Measurements from ENCODE around the gene SLC25A43.
"Not testable (repeated sequence)": the region's sequence is repeated elsewhere in the genome, so short reads cannot be mapped to it uniquely, and the experiment has no call there.

The SLC25A43 gene

GRCh38 chrX:119398974-119399771, at the start of gene SLC25A43:
Gene SLC25A43, plus strand, starts transcription at chrX:119399336. Its CDS starts 68 bp downstream, at chrX:119399404.
- DNase-seq: peak in 7 of 14 donors; percentile 1 to 44 (median 26)

GRCh38 chrX:119359618-119360382, 39.3 kb upstream of the SLC25A43 start:
- DNase-seq: no peak

- DNase-seq: not testable (repeated sequence)
These were observed 37.7 kb upstream of the SLC25A43 start for GRCh38 chrX:119361451-119361850.

GRCh38 chrX:119362074-119362473, 37.1 kb upstream of the SLC25A43 start:
- not testable (repeated sequence) for DNase-seq

GRCh38 chrX:119363391-119363790, 35.7 kb upstream of the SLC25A43 start:
- DNase-seq: no peak

- not testable (repeated sequence) for DNase-seq
These were observed 27.3 kb upstream of the SLC25A43 start for GRCh38 chrX:119371861-119372260.

GRCh38 chrX:119374736-119375135, 24.4 kb upstream of the SLC25A43 start:
- DNase-seq: no peak

- DNase-seq: no peak
These were observed 23.6 kb upstream of the SLC25A43 start for GRCh38 chrX:119375561-119375960.

- DNase-seq: no peak
These were observed 22.8 kb upstream of the SLC25A43 start for GRCh38 chrX:119376312-119376711.

GRCh38 chrX:119381349-119381944, 17.7 kb upstream of the SLC25A43 start:
- DNase-seq: no peak

GRCh38 chrX:119382606-119383005, 16.5 kb upstream of the SLC25A43 start:
- DNase-seq: no peak

GRCh38 chrX:119386685-119387084, 12.5 kb upstream of the SLC25A43 start:
- DNase-seq: not testable (repeated sequence)

GRCh38 chrX:119387426-119387825, 11.7 kb upstream of the SLC25A43 start:
- DNase-seq: not testable (repeated sequence)

- DNase-seq: no peak
These were observed 9.9 kb upstream of the SLC25A43 start for GRCh38 chrX:119389214-119389613.

GRCh38 chrX:119389871-119390501, 9.2 kb upstream of the SLC25A43 start:
- no peak for DNase-seq

GRCh38 chrX:119391279-119391678, 7.9 kb upstream of the SLC25A43 start:
- DNase-seq: no peak

GRCh38 chrX:119393144-119393543, 6.0 kb upstream of the SLC25A43 start:
- no peak for DNase-seq

- DNase-seq: no peak
These were observed 556 bp upstream of the SLC25A43 start for GRCh38 chrX:119398587-119398973.

GRCh38 chrX:119399772-119400101, 601 bp downstream of the SLC25A43 start:
- DNase-seq: peak in 1 of 14 donors; percentile 22

GRCh38 chrX:119401569-119401968, 2.4 kb downstream of the SLC25A43 start:
- no peak for DNase-seq

GRCh38 chrX:119402588-119402987, 3.5 kb downstream of the SLC25A43 start:
- no peak for DNase-seq

GRCh38 chrX:119406776-119407175, 7.6 kb downstream of the SLC25A43 start:
- no peak for DNase-seq

GRCh38 chrX:119407681-119408080, 8.5 kb downstream of the SLC25A43 start:
- no peak for DNase-seq
